M059J (cell line): ENCODE data around the gene KMO. TPM values are rescaled to one million over a fixed set of nuclear protein-coding genes. Genes with fewer than 3 reads are reported as not detected.

ENCODE experiments used
- DNase-seq: peaks from one replicate; pipeline ENCODE4 v3.0.0-alpha.2; 2012; ENCODE audit warnings: low read depth
- total RNA-seq: library from RNA; depleted of rRNA; stranded (reverse); fragments of >200 nt; shearing (Covaris generic); gene quantifications from 2 replicates; pipeline ENCODE4 v1.2.3, GENCODE V29; 2014; rRNA removed

The KMO gene
- 0.27 TPM in 1 of 2 replicates, not detected in the other for total RNA-seq

DNA sequence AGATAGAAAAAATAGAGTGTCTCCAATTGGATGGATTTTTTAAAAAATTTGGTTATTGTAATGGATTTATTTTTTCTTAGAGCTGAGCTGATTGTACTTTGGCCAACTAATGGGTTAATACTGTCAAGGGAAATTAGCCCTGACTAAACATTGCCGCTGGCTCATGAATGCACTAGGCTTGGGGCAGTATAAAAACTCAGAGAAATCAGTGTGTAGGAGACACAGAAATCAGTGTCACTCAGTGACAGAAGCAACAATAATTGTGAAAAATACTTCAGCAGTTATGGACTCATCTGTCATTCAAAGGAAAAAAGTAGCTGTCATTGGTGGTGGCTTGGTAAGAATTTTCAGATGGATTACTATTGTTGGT, at the start of gene KMO:
Gene KMO, plus strand, starts transcription at position 217 of the 370 bp plus-strand sequence. Its CDS starts 67 bp downstream, at position 284.
- DNase-seq: peak; percentile 41

DNA sequence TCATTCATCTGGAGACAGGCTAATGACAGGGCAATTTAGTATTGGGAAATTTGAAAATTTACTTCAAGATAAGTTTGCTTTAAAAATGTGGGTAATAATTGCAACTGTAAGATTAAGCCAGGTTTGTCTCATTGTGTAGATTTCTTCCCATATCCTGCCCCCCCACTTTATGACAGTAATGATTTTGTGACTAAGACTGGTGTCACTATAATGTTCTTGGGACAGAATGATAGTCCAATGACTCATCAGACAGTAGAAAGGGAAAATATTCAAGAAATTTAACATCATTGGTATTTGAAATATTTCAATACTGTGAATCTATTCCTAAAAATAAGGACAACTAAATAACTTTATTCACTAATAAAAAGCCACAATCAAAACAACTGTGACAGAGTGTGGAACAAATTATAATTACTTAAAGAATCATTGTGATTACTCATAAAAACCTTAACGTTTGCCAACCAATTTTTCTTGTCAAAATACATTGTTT, 49.4 kb upstream of the KMO start:
- DNase-seq: peak; percentile 90

DNA sequence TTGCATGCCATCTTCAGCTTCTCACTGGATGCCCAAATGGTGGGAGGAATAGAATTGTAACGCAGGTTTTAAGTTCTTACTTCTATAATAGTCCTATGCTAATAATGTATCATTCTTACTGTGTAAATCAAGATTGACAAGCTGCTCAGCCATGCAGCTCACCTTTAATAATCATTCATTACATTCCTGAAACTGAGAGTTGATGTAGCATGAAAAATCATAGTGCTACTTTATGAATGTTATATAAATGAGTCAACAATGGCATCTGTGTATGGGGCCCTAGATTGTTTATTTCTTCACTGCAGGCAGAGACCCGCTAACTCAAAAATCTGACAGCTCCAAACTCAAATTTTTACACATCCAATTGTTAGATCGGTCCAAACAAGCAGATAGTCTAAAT, 47.0 kb upstream of the KMO start:
- DNase-seq: peak; percentile 16

DNA sequence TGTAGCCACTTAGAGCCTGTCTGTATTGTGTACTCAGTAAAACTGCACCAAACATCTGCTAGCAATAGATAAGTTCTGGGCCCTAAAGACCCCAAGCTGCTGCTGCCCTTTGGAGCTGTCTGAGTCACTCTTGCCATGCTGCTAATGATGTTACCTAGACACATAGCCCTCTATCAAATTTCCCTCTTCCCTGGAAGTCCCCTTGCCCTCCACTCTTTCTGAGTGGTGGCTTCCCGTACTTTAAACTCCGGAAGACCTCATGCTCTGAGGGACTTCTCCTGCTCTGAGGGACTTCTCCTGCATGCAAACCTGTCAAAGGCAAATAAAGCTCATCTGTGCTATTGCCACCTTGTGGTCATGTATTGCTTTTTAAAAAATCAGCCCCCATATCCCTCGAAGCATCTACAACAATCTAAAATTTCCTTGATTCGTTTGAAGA, 46.6 kb upstream of the KMO start:
- peak; percentile 36 for DNase-seq

DNA sequence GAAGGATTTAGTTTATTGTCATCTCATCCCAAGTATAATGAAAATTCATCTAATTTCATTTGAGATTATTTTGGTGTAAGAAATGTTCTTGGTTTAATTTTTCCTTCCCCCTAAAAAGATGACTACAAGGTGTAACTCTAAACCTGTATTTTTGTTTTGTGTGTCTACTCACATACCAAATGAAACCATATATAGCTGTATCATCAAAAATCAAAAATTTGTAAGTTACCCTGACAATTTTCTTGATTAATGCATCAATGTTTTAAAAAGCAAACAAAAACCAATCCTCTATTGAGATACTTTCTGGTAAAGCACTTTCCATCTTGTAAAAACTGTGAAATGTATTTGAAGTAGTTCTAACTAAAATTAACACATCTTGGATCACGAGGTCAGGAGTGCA, 43.4 kb upstream of the KMO start:
- no peak for DNase-seq

DNA sequence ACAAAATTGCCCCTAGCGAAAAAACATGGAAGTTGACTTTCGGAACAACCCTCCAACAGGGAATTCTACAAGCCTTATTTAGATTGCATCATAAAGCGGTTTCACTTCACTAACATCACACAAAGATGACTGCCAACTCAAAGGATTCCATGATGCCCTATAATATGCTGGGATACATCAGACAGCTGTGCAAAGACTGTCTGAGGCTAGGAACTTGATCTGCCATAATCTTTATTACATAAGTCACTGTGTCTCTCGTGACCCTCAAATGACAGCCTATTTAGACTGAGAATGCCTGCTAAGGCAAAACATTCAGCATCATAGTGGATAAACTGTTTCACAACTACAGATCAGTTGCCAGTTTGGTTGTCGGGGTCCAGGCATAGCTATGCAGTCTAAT, 36.4 kb upstream of the KMO start:
- no peak for DNase-seq

DNA sequence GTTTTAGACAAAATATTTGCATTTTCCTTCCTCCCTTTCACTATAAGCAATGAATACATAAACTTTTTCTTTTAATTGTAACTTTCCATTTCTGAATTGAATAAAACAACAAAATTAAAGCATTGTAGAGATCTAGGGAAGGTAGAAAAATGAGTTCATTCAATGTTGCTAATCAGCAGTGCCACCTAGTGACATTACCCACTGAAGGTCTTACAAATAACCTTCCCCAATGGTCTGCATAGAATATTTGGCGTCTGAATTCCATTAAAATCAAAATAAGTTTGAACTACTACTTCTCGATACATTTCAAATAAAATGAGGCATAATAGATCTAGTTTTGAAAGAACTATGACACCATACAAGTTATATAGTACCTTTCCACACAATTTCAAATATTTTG, 32.3 kb upstream of the KMO start:
- peak; percentile 56 for DNase-seq

DNA sequence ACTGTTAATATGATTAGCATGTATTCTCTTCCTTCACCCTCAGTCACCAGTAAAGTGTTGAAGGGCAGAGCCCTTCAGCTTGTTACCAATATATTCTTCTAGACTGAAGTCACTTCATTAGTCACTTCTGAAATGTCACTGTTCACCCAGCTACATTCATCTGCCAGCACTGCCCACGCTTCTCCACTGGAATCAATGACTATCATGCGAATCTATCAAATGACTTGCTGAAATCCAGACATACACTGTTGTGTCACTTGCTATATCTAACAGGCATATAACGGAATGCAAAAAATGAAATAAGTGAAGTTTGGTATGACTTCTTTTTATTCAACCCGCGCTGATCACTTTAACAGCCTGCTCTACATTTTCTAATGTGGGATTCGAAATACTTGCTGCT, 28.7 kb upstream of the KMO start:
- no peak for DNase-seq

DNA sequence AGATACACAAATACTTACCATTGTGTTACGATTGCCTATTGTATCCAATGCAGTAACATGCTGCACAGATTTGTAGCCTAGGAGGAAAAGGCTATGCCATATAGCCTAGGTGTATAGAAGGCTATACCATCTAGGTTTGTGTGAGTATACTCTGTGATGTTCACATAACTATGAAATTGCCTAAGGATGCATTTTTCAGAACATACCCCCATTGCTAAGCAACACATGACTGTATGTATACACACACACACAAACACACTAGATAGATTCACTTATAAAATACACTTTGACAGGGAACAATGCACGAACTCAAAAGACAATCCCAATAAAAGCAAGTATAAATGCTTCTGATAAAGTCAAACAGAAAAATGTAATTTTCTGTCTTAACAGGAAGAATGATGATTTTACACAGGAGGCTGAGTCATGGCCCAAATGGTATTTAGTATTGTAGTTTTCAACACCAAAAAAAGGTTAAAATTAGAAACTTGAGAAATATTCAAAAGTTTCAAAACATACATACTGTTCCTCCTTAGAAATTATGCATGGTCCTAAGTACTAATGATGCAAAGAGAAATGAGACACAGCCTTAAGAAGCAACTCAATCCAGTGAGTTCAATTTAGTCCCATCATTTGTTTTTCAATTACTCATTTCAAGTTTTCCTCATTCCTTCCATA, 24.9 kb upstream of the KMO start:
- no peak for DNase-seq

DNA sequence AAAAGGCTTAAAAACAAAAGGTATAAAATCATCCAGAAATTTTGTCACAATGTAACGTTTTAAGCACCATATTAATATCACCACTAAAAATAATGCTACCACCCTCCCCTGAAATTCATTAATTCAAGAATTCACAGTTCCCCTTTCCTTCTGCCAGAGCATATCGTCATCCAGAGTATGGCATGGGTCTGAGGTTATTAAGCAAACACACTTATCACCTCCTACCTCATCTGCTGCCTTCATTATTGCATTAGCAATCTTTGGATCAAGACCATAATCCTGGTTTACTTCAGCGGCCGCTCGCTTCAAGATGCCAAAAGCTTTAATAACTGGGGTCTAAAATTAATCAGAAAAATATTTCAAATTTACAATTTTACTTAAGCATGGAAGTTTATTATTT, 18.8 kb upstream of the KMO start:
- no peak for DNase-seq

DNA sequence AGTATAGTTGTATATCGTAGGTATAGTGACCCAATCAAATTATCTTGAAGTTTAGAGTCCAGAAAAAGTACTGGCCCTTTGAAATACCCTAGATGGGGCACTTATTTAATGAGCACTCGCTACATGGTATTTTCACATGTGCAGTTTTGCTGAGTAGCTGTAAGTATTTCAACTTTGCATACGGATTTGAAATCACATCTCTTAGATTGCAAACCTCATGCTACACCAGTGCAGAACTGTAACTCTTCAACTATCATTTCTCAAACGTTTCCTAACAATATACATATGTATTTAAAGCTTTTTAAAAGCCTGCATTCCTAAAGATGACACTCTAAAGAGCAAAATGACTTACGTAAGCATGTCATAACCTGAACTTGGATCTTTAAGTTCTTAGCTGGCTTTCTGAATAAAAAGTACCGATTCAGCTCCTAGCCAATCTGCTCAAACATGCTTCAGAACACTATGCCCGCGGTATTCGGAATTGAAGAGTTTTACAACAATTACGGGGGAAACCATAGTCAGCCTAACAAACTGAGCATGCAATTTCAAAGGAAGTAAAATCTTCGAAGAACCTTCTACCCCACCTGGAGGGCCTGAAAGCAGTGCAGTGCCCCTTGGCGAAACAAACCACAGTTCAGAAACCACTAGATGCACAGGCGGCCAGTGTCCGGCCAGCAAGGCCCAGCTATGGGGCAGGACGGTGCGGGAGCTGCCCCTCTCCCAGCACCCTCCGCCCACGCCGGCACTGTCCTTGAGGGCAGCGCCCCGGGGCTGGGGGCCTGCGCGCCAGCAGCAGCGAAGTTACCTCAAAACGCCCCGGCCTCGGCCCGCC, 13.5 kb upstream of the KMO start:
- peak; percentile 31 for DNase-seq

DNA sequence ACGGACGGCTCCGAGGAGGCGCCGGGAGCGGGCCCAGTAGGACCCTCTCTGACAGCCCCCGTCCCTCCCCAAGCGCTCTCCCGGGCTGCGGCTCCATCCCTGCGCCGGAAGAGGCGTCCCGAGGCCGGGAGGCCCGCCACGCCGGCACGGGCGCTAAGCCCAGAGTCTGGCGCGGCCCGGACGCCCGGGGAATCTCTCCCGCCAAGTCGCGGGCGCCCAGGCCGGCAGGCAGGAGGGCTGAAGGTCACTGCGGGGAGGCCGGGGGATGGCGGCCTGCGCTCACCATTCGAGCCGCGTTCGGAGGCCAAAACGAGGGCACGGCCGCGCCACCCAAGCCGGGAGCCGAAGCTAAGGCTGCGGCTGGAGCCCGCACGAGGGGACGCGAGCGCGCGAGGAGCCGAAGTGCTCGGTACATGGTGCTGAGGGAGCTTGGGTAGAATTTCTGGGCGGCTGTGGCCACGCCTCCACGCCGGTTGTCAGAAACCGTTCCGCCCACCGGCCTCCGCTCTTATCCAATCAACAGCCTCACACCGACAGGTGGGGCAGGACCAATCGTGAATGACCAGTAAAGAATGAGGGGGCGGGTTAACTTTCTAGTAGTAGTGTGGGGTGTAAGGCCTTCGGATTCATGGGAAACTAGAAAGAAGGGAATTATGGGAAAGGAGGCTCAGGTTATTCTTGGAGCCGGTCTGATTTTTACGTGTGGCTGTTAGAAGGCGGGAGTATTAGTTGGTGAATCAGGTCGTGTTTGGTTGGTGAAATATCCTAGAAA, 12.7 kb upstream of the KMO start, which contains the start of gene FH:
Gene FH, minus strand, starts transcription at position 448 of the 772 bp plus-strand sequence. Its CDS starts 33 bp downstream, at position 415.
- peak; percentile 99 for DNase-seq

DNA sequence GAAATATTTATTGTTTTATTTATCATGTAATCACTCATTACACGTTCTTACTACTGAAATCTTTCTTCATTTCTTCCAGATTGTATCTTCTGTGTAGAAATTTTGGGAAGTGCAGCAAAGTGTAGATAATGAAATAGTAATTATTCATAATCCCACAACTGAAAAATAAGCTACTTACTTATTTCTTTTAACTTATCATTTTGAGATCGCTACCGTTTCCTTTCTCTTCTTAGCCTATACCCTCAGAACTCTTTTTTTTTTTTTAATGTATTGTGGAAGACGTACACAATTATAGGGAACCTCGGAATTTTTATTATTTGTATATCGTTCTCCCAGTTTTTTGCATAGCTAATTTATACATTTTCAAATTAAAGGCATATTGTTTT, 12.1 kb upstream of the KMO start:
- DNase-seq: no peak

DNA sequence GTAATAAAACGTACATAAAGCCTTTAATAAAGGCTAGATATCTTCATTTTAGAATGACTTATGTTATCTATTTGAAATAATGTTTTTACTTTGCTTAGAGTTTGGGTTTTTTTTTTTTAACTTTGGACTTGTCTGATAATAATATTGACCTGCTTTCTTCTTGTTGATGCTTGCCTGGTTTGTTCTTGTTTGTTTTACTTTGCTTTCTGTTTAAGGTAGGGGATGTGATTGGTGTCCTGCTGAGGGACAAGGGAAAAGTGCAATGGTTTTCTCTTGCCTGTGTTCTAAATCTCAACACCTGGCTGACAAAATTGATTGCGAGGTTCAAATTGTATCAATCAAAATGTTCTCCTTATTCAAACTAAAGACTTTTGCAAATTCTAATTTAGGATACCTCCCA, 10.5 kb upstream of the KMO start:
- no peak for DNase-seq

DNA sequence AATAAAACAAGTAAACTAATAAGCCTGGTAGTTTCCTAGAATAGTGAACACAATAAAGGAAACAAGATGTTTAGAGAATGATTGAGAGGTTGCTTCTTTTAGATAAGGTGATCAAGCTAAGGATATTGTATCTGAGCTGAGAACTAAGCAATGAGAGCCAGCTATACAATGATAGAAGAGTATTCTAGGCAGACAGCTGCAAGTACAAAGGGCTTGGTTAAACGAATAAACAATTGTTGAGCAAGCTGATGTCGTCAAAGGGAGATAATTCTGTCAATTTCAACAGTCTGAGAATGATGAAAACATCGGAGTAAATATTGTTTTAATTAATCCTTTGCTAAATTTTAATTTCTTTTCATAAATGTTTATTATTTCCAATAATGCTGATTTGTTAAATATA, 7.2 kb upstream of the KMO start:
- no peak for DNase-seq

DNA sequence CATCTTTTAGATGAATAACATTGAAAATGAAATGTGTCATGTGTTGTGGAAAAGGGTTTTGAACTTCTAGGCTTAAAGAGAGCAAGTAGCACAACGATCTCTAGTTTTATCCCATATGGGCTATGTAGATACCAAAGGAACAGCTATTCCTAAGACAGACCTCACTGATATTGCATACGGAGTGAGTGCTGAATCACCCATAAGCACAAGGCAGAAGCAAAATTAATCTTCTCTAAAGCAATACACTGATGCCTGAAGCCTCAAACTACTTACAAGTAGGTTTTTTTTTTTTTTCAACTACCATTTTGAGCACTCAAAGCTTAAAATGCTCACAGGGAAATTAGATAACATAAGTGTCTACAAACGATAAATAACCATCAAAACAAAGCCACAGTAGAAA, 5.0 kb upstream of the KMO start:
- DNase-seq: no peak

DNA sequence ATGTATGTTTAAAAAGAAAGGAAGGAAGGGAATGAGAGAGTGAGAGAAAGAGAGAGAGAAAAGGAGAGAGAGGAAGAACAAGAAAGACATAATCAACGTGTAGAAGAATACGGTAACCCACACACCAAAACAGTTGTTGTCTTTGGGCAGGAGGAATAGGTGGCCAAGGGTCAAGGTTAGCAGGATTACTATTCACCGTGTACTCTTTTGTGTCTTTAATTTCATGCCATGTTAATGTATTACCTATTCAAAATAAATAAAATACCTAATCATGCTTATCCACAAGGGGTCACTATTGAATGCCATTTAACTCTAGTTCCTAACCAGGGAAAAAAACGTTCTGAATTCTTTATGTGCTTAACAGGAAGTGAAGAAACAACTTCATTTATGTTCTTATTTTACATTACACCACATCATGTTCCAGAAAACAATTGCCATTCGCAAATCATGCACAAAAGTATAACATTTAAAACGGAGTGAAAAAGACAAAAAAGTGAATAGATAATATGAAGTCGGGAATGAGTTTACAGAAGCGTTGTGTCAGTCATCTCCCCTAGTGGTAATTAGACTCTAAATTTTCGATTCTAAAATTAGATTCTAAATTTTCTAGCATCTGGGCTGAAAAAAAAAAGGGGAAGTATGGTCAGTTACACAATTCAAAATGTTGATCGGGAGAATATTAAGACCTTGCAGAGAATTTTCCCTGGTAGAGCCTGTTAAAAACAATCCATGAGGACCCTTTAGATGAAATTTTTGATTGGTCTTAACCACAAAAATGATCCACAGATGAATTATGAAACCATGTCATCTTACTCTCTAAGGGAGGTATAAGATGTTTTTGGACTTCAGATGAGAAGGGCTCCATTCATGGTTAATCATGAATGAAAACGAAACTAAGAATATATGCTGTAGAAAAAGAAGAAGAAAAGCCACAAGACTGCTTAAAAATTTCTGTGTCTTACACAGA, 700 bp upstream of the KMO start:
- DNase-seq: peak; percentile 81

DNA sequence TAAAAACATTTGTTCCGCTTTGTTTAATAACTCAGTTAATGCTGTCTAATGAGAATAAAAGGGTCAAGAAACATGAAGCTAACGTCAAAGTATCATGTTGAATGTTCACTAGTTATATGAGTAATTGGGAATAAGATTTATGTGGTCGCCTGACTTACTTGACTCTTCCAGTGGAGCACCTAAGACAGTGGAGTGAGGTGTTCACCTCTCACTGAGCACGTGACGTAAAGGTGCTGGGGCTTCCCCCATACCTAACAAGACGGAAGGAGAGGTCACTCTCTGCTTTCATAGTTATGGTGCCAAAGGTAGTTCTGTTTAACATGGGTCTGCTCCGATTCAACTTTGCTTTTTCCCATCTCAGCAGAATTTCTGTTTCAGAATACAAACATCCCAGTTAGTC, 686 bp downstream of the KMO start:
- no peak for DNase-seq

DNA sequence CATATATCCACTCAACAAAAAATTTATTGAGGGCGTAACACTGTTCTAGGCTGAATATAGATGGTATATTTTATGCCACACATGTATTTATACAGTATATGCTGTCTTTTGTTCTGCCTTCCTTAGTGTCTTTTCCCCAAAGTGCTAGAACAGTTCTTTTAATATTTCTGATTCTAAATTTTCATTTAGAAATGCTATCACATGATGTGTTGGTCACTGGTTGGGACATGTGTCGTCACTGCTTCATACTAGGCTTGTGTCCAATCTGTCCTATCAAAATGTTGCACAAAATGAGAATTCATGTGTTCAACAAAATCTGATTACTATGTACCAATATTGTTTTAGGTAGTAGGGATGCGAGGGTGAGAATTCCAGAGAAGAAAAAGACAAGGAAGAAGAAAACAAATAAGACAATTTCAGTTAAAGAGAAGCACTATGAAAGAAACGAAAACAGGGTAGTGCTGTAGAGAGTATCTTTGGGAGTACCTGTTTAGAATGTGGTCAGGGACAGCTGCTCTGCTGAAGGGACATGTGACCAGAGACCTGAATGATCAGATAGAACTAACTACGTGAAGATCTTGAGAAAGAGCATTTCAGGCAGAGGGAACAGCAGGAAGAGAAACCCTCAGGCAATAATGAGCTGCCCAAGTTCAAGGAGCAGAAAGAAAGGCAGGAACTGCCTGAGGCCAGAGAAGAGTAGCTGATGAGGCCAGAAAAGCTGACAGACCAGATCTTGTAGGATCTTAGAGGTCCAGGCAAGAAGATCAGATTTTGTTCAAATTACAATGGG, 1.3 kb downstream of the KMO start:
- peak; percentile 49 for DNase-seq

DNA sequence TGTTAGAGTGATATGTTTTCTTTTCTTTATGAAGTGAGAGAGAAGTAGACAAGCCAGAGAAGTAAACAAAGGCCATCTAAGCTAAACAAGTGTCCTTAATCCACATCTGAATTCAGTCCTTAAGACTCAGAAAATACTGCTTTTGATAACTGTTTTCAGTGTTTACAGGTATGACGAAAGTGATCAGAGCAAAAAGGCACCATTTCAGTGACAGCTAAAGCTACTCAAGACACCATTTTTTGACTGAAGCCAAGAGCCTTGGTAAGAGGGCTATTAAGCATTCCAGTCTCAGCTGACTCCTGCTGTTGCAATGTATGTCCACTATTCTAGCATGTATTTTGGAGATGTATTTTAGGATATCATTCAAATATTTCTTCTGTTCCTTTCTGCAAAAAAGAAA, 4.1 kb downstream of the KMO start:
- DNase-seq: no peak
